ENCODE data around the gene POLN. TPM values are rescaled to one million over a fixed set of nuclear protein-coding genes. Genes with fewer than 3 reads are reported as not detected.

POLN gene
- total and polyA plus RNA-seq, 2 of the 4 experiments (the other 2 are of a cell fraction) = 0.63 to 0.72 TPM

DNA sequence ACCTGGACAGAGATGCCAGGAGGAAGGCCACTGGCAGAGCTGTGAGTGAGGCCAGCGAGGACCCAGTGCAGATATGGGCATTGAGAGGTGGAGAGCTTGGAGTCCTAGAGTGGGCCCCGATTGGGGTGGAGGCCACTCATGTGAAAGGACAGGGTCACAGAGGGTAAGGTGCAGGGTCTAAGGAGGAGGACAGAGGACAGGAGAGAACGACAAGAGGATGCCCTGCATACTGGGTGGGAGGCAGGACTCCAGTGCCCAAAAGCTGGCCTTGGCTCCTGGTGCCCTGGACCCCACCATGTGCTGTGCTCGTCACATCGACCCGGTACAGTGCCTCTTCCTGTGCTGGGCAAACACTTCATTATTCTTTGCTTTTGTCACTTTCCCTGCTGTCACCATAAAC is 116.1 kb downstream of the POLN start:
- Histone ChIP-seq H3K4ac (ENCODE audit: low read depth, low read length) (no peak overlapping the region), H4K91ac (ENCODE audit: insufficient read depth, low read depth, low read length) (no peak overlapping the region), H4K20me1 (ENCODE audit: insufficient read depth, low read length) (no peaks in the 10 kb centered on the region), H3K4me3 (ENCODE audit: insufficient read depth, low read depth, low read length) (no peak overlapping the region), H3K56ac (ENCODE audit: extremely low read depth, insufficient read depth, low read length) (no peak overlapping the region), H2BK15ac (ENCODE audit: low read depth, low read length) (no peak overlapping the region), H2AK5ac (ENCODE audit: low read depth, low read length) (no peak overlapping the region), H3K36me3 (ENCODE audit: control insufficient read depth, insufficient read depth, low read length) (no peaks in the 10 kb centered on the region), H2AK9ac (replicated peaks; ENCODE audit: low read depth, low read length, poor library complexity) (peak overlapping the region; percentile 81), H3K18ac (ENCODE audit: low read depth, low read length) (no peak overlapping the region), H2AFZ (replicated peaks; ENCODE audit: low read length, poor library complexity) (no peak overlapping the region), H3K14ac (replicated peaks; ENCODE audit: low read depth, low read length) (no peak overlapping the region), H4K8ac (ENCODE audit: low read depth in 2 of 2, low read length in 2 of 2) (no peak overlapping the region), H3K23ac (ENCODE audit: low read depth, low read length) (no peak overlapping the region), H3K9me3 (ENCODE audit: control insufficient read depth, insufficient read depth, low read length) (no peaks in the 10 kb centered on the region), H4K5ac (ENCODE audit: low read depth, low read length) (no peak overlapping the region), H2BK120ac (ENCODE audit: low read depth, low read length) (no peak overlapping the region), H2BK5ac (ENCODE audit: low read depth, low read length, poor library complexity, severe bottlenecking) (no peak overlapping the region), H3K4me2 (ENCODE audit: low read depth, low read length) (no peak overlapping the region), H3K9me1 (ENCODE audit: insufficient read depth, low read length) (no peaks in the 10 kb centered on the region), H2BK20ac (ENCODE audit: low read depth, low read length) (no peak overlapping the region), H3K4me1 (ENCODE audit: control insufficient read depth, insufficient read depth, low read length) (no peaks in the 10 kb centered on the region), H3K27me3 (ENCODE audit: control insufficient read depth, insufficient read depth, low read length) (peaks cover 4% of the 10 kb centered on the region), H3K79me1 (ENCODE audit: low read depth in 1 of 2, low read length in 2 of 2) (no peaks in the 10 kb centered on the region), H3K9ac (ENCODE audit: low read depth, low read length) (no peak overlapping the region), H3K27ac (ENCODE audit: insufficient read depth, low read length) (no peak overlapping the region)
- ATAC-seq (ENCODE audit: low read depth) (no peak), DNase-seq (no peak)
- intact Hi-C loops (cut with micrococcal nuclease) (no loop called here), dilution Hi-C loops (cut with HindIII; ENCODE audit: low sequenced_read_pairs, unreplicated experiment) (no loop called here), in situ Hi-C loops (cut with MboI; ENCODE audit: low sequenced_read_pairs) (no loop called here)
- TF ChIP-seq, protein P1, sequence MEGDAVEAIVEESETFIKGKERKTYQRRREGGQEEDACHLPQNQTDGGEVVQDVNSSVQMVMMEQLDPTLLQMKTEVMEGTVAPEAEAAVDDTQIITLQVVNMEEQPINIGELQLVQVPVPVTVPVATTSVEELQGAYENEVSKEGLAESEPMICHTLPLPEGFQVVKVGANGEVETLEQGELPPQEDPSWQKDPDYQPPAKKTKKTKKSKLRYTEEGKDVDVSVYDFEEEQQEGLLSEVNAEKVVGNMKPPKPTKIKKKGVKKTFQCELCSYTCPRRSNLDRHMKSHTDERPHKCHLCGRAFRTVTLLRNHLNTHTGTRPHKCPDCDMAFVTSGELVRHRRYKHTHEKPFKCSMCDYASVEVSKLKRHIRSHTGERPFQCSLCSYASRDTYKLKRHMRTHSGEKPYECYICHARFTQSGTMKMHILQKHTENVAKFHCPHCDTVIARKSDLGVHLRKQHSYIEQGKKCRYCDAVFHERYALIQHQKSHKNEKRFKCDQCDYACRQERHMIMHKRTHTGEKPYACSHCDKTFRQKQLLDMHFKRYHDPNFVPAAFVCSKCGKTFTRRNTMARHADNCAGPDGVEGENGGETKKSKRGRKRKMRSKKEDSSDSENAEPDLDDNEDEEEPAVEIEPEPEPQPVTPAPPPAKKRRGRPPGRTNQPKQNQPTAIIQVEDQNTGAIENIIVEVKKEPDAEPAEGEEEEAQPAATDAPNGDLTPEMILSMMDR (conservative IDR thresholded peaks at IDR 0.05; ENCODE audit: low read depth, low read length) = no peak
- TF ChIP-seq CEBPB (IDR thresholded peaks at IDR 0.05; ENCODE audit: low read depth, low read length) (no peak), CHD1 (IDR thresholded peaks at IDR 0.05; ENCODE audit: low read depth, low read length) (no peak), POLR2A (IDR thresholded peaks at IDR 0.05; ENCODE audit: low read depth, low read length) (no peak), RFX5 (IDR thresholded peaks at IDR 0.05; ENCODE audit: low read depth, low read length) (no peak), MAFK (IDR thresholded peaks at IDR 0.05; ENCODE audit: low read depth, low read length) (no peak), FOS (IDR thresholded peaks at IDR 0.05; ENCODE audit: low read depth, low read length) (no peak), SMC3 (IDR thresholded peaks at IDR 0.05; ENCODE audit: low read depth, low read length) (no peak), BHLHE40 (IDR thresholded peaks at IDR 0.05; ENCODE audit: low read depth, low read length) (no peak), NFE2L2 (IDR thresholded peaks at IDR 0.05; ENCODE audit: low read depth, low read length) (no peak), MXI1 (IDR thresholded peaks at IDR 0.05; ENCODE audit: borderline replicate concordance, low read depth, low read length) (no peak)
- TF ChIP-seq, protein P2, sequence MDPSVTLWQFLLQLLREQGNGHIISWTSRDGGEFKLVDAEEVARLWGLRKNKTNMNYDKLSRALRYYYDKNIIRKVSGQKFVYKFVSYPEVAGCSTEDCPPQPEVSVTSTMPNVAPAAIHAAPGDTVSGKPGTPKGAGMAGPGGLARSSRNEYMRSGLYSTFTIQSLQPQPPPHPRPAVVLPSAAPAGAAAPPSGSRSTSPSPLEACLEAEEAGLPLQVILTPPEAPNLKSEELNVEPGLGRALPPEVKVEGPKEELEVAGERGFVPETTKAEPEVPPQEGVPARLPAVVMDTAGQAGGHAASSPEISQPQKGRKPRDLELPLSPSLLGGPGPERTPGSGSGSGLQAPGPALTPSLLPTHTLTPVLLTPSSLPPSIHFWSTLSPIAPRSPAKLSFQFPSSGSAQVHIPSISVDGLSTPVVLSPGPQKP (IDR thresholded peaks at IDR 0.05; ENCODE audit: borderline replicate concordance, low read depth, low read length) = no peak
- ChIA-PET POLR2A (ENCODE audit: unreplicated experiment) (no interaction called here), CTCF (no interaction called here)
- WGBS, 2 experiments (ENCODE audit: extremely low coverage in 2 of 2, insufficient read length in 1 of 2) = 94% methylated on average over 2 of the region's 6 CpGs; no CpG with 5 or more reads in 1 of the 2 experiments
- BruUV-seq (replicated peaks) = no TSS peak

Data from IMR-90 (cell line).